ENCODE measurements around the gene CXorf49. TPM values are rescaled to one million over a fixed set of nuclear protein-coding genes. Genes with fewer than 3 reads are reported as not detected.

CXorf49 gene
- total RNA-seq, 2 experiments from 2014 or later: not detected

GRCh38 chrX:71668248-71668595 lies 49.9 kb downstream of the CXorf49 start:
- POLR2A ChIA-PET: no interaction called here

GRCh38 chrX:71667328-71668247 lies 50.5 kb downstream of the CXorf49 start, which contains the start of gene LOC101059915:
Gene LOC101059915, plus strand, starts transcription at chrX:71667546.
- Mint-ChIP-seq H3K4me1 (ENCODE audit: low read depth) (peaks cover 34% of the 10 kb centered on the region), H3K36me3 (no peaks in the 10 kb centered on the region), H3K27ac (no peak within 1 kb of the TSS), H3K27me3 (no peaks in the 10 kb centered on the region), H3K4me3 (no peak within 1 kb of the TSS), H3K9me3 (no peaks in the 10 kb centered on the region)
- no peak for DNase-seq
- intact Hi-C loops (cut with micrococcal nuclease): no loop called here
- CTCF ChIA-PET: interaction anchor here (1.0 kb wide), 1 partner anchor 192 kb away, joined by 3 read pairs; no protein-coding TSS in a partner anchor
- POLR2A ChIA-PET: no interaction called here

More at GRCh38 chrX:71668248-71668595, 49.9 kb downstream of the CXorf49 start:
- Mint-ChIP-seq H3K27me3 (no peaks in the 10 kb centered on the region), H3K4me1 (ENCODE audit: low read depth) (peaks cover 31% of the 10 kb centered on the region), H3K27ac (no peak overlapping the region), H3K9me3 (no peaks in the 10 kb centered on the region), H3K4me3 (no peak overlapping the region), H3K36me3 (no peaks in the 10 kb centered on the region)
- DNase-seq: no peak
- CTCF ChIA-PET: interaction anchor here (1.0 kb wide), 1 partner anchor 192 kb away, joined by 3 read pairs; no protein-coding TSS in a partner anchor
- intact Hi-C loops (cut with micrococcal nuclease): no loop called here

- H3K9me3 Mint-ChIP-seq: no peaks in the 10 kb centered on the region
- H3K4me3 Mint-ChIP-seq: no peak overlapping the region
- H3K36me3 Mint-ChIP-seq: no peaks in the 10 kb centered on the region
- no peak overlapping the region for H3K27ac Mint-ChIP-seq
- peaks cover 35% of the 10 kb centered on the region for H3K4me1 Mint-ChIP-seq (ENCODE audit: low read depth)
- ChIA-PET POLR2A (no interaction called here), CTCF (no interaction called here)
- no peak for DNase-seq
- no peaks in the 10 kb centered on the region for H3K27me3 Mint-ChIP-seq
- intact Hi-C loops (cut with micrococcal nuclease): no loop called here
Measured at GRCh38 chrX:71666240-71667223, 51.6 kb downstream of the CXorf49 start.

GRCh38 chrX:71665747-71666146 lies 52.3 kb downstream of the CXorf49 start:
- DNase-seq: no peak
- H3K4me3 Mint-ChIP-seq: no peak overlapping the region
- ChIA-PET CTCF (no interaction called here), POLR2A (no interaction called here)
- no peak overlapping the region for H3K27ac Mint-ChIP-seq
- intact Hi-C loops (cut with micrococcal nuclease): no loop called here
- no peaks in the 10 kb centered on the region for H3K9me3 Mint-ChIP-seq
- H3K27me3 Mint-ChIP-seq: no peaks in the 10 kb centered on the region
- H3K36me3 Mint-ChIP-seq: no peaks in the 10 kb centered on the region
- peaks cover 27% of the 10 kb centered on the region for H3K4me1 Mint-ChIP-seq (ENCODE audit: low read depth)

GRCh38 chrX:71664889-71665491 lies 53.1 kb downstream of the CXorf49 start:
- no peaks in the 10 kb centered on the region for H3K36me3 Mint-ChIP-seq
- no peak overlapping the region for H3K4me3 Mint-ChIP-seq
- no peak overlapping the region for H3K27ac Mint-ChIP-seq
- H3K9me3 Mint-ChIP-seq: no peaks in the 10 kb centered on the region
- H3K4me1 Mint-ChIP-seq (ENCODE audit: low read depth): peaks cover 20% of the 10 kb centered on the region
- POLR2A ChIA-PET: no interaction called here
- intact Hi-C loops (cut with micrococcal nuclease): no loop called here
- no peak for DNase-seq
- CTCF ChIA-PET: no interaction called here
- no peaks in the 10 kb centered on the region for H3K27me3 Mint-ChIP-seq

Other genes with a start within 250 kb of the CXorf49 start
- gene OGT, start 185.2 kb downstream of the CXorf49 start, total RNA-seq: 100 to 1,000 TPM; 280 to 304 TPM
- gene GCNA, start 139.8 kb downstream of the CXorf49 start, total RNA-seq: 1 to 10 TPM; 3.2 to 3.4 TPM
- gene CXCR3, start 99.8 kb downstream of the CXorf49 start, total RNA-seq: 10 to 100 TPM; 28.5 to 31.1 TPM
- gene CXorf49B, start 45.1 kb upstream of the CXorf49 start, total RNA-seq: not detected
- under 1 TPM; 0.97 TPM for gene NHSL2, start 192.6 kb upstream of the CXorf49 start, total RNA-seq